Measurements from ENCODE around the gene GRWD1. TPM values are rescaled to one million over a fixed set of nuclear protein-coding genes. Genes with fewer than 3 reads are reported as not detected.

GRWD1 gene
- total and polyA plus RNA-seq, 2 donors (not counting 1 experiment from before 2014, with no cell fraction given) = 10.6 to 40.7 TPM

DNA sequence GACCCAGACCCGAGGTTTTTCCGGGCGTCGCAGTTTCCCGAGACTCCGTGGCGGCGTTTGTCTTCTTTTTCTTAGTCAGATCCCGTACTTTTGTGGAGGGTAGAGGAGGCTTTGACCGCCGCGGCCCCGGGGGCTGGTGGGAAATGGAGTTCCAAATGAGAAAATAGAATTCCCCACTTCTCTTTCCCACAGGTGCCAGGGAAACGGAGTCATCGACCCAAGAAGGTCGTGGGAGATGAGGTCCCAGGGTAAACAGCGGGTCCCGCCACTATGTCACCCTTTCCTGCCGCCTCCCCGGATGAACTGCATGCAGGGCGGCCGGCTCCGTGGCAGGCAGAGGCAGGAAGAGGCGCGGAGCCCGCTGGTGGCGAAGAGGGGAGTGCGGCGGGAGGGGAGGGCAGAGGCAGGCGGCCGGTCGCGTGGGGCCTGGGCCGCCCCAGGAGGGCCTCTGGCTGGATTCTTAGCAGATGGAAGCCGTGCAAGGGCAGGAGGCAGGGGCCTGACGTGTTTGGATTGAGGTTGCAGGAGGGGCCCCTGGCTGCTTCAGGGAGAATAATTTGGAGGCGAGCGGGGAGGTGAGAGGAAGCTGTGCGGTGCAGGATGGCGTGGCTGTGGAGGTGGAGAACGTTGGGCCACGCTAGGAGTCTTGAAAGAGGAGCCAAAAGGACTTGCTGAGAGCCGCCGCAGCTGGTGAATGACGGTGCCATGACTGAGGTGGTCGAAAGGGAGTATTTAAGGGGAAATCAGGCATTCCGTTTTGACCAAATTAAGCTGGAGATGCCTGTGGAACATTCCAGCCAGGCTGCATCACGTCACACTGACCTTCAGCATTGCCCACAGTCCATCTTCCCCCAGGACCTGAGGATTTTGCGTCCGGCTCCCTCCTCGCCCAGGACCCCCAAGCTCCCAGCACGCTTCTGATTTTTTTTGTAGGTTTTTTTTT is 35.0 kb downstream of the GRWD1 start:
- peak; percentile 68 for ATAC-seq (ENCODE audit: low read depth)
- H2AFZ ChIP-seq (ENCODE audit: insufficient read depth, low read depth, low read length, poor library complexity, severe bottlenecking) = peak overlapping the region; percentile 89
- H3K9ac ChIP-seq (ENCODE audit: low read length) = peak overlapping the region; percentile 71
- Mint-ChIP-seq H3K27me3 (no peaks in the 10 kb centered on the region), H3K27ac (peak overlapping the region; percentile 76), H3K4me3 (peak overlapping the region; percentile 84), H3K4me1 (peaks cover 16% of the 10 kb centered on the region), H3K9me3 (ENCODE audit: insufficient read depth) (no peaks in the 10 kb centered on the region)
- WGBS (ENCODE audit: insufficient coverage) = 5% methylated on average over 40 of the region's 52 CpGs
- H3K27me3 ChIP-seq (replicated peaks in 1 of 4; ENCODE audit: control extremely low read depth in 1 of 4, control insufficient read depth in 3 of 4, insufficient read depth in 4 of 4, low read length in 3 of 4) = no peaks in the 10 kb centered on the region
- POLR2A ChIA-PET = interaction anchor here (1.1 kb wide), 1 partner anchor 11 kb away, joined by 3 read pairs; no protein-coding TSS in a partner anchor
- peaks cover 4 to 13% of the 10 kb centered on the region in 2 donors for H3K4me1 ChIP-seq (ENCODE audit: control insufficient read depth in 2 of 2, insufficient read depth in 2 of 2, low read length in 2 of 2)
- H3K79me2 ChIP-seq (ENCODE audit: control insufficient read depth, insufficient read depth, low read length) = no peaks in the 10 kb centered on the region
- no peak for TF ChIP-seq EZH2 (IDR thresholded peaks at IDR 0.05; ENCODE audit: borderline replicate concordance, insufficient read depth, low read depth, low read length, poor library complexity, severe bottlenecking)
- TF ChIP-seq, protein P1, sequence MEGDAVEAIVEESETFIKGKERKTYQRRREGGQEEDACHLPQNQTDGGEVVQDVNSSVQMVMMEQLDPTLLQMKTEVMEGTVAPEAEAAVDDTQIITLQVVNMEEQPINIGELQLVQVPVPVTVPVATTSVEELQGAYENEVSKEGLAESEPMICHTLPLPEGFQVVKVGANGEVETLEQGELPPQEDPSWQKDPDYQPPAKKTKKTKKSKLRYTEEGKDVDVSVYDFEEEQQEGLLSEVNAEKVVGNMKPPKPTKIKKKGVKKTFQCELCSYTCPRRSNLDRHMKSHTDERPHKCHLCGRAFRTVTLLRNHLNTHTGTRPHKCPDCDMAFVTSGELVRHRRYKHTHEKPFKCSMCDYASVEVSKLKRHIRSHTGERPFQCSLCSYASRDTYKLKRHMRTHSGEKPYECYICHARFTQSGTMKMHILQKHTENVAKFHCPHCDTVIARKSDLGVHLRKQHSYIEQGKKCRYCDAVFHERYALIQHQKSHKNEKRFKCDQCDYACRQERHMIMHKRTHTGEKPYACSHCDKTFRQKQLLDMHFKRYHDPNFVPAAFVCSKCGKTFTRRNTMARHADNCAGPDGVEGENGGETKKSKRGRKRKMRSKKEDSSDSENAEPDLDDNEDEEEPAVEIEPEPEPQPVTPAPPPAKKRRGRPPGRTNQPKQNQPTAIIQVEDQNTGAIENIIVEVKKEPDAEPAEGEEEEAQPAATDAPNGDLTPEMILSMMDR (IDR thresholded peaks at IDR 0.05) = no peak
- H3K4me2 ChIP-seq (replicated peaks; ENCODE audit: low read depth, low read length, poor library complexity, severe bottlenecking) = peak overlapping the region; percentile 96
- H3K27ac ChIP-seq (ENCODE audit: low read length in 2 of 2) = peak overlapping the region in 1 of 2 donors; percentile 56
- peaks cover 0 to 3% of the 10 kb centered on the region in 2 experiments for H3K36me3 ChIP-seq (replicated peaks in 1 of 2; ENCODE audit: control extremely low read depth in 1 of 2, control insufficient read depth in 1 of 2, extremely low read depth in 1 of 2, insufficient read depth in 2 of 2, low read length in 1 of 2)
- no peaks in the 10 kb centered on the region for H4K20me1 ChIP-seq (ENCODE audit: control insufficient read depth, insufficient read depth, low read length, poor library complexity, severe bottlenecking)
- intact Hi-C loops (cut with micrococcal nuclease) = no loop called here
- peaks cover 0 to 4% (median 0%) of the 10 kb centered on the region in 3 donors for H3K9me3 ChIP-seq (ENCODE audit: control extremely low read depth in 1 of 3, control insufficient read depth in 2 of 3, insufficient read depth in 1 of 3, low read length in 2 of 3)
- DNase-seq = peak; percentile 64
- CTCF ChIA-PET = interaction anchor here (0.7 to 3.3 kb wide), 6 partner anchors 9 to 221 kb away, joined by 3 to 23 read pairs (median 4); no protein-coding TSS in a partner anchor
- H3K4me3 ChIP-seq (ENCODE audit: control extremely low read depth in 1 of 5, extremely low read depth in 1 of 5, insufficient read depth in 1 of 5, low read depth in 2 of 5, low read length in 4 of 5) = peak overlapping the region; percentile 43 to 74 (median 60)

All from B cell (primary cell).